Measurements from ENCODE around the gene HACD4. TPM values are rescaled to one million over a fixed set of nuclear protein-coding genes. Genes with fewer than 3 reads are reported as not detected.

HACD4 gene
- total RNA-seq, 4 donors from 2014 or later = 1.2 to 8.3 (median 2.0) TPM

- no peaks in the 10 kb centered on the region for H3K9me3 ChIP-seq
- no peaks in the 10 kb centered on the region for H3K36me3 ChIP-seq
- H3K27ac ChIP-seq = no peak overlapping the region
- no peaks in the 10 kb centered on the region for H3K4me1 ChIP-seq
- H3K27me3 ChIP-seq = no peaks in the 10 kb centered on the region
- no peak for TF ChIP-seq CTCF (IDR thresholded peaks at IDR 0.05)
- no peak for TF ChIP-seq POLR2A (IDR thresholded peaks at IDR 0.05)
- DNase-seq = no peak
- no peak overlapping the region for H3K4me3 ChIP-seq
Observed at GRCh38 chr9:20989923-20990341, 41.5 kb downstream of the HACD4 start.

- Histone ChIP-seq H3K36me3 (no peaks in the 10 kb centered on the region), H3K27me3 (no peaks in the 10 kb centered on the region), H3K4me1 (no peaks in the 10 kb centered on the region), H3K4me3 (no peak overlapping the region), H3K27ac (no peak overlapping the region), H3K9me3 (no peaks in the 10 kb centered on the region)
- no peak for TF ChIP-seq CTCF (IDR thresholded peaks at IDR 0.05)
- no peak for TF ChIP-seq POLR2A (IDR thresholded peaks at IDR 0.05)
- no peak for DNase-seq
Observed at GRCh38 chr9:20988671-20989315, 42.6 kb downstream of the HACD4 start.

GRCh38 chr9:20988061-20988460 is 43.4 kb downstream of the HACD4 start:
- H3K4me1 ChIP-seq = no peaks in the 10 kb centered on the region
- no peak overlapping the region for H3K4me3 ChIP-seq
- DNase-seq = no peak
- no peaks in the 10 kb centered on the region for H3K9me3 ChIP-seq
- no peaks in the 10 kb centered on the region for H3K27me3 ChIP-seq
- H3K27ac ChIP-seq = no peak overlapping the region
- H3K36me3 ChIP-seq = no peaks in the 10 kb centered on the region
- TF ChIP-seq POLR2A (IDR thresholded peaks at IDR 0.05) = no peak

GRCh38 chr9:20987521-20987920 is 43.9 kb downstream of the HACD4 start:
- Histone ChIP-seq H3K9me3 (no peaks in the 10 kb centered on the region), H3K36me3 (no peaks in the 10 kb centered on the region), H3K27ac (no peak overlapping the region), H3K4me3 (no peak overlapping the region), H3K4me1 (no peaks in the 10 kb centered on the region), H3K27me3 (no peaks in the 10 kb centered on the region)
- DNase-seq = no peak
- TF ChIP-seq POLR2A (IDR thresholded peaks at IDR 0.05) (no peak), CTCF (IDR thresholded peaks at IDR 0.05) (no peak)

GRCh38 chr9:20985851-20986600 is 45.4 kb downstream of the HACD4 start:
- no peaks in the 10 kb centered on the region for H3K9me3 ChIP-seq
- no peak overlapping the region for H3K27ac ChIP-seq
- no peaks in the 10 kb centered on the region for H3K27me3 ChIP-seq
- H3K36me3 ChIP-seq = no peaks in the 10 kb centered on the region
- TF ChIP-seq POLR2A (IDR thresholded peaks at IDR 0.05) (no peak), CTCF (IDR thresholded peaks at IDR 0.05) (no peak)
- H3K4me1 ChIP-seq = no peaks in the 10 kb centered on the region
- DNase-seq = no peak
- H3K4me3 ChIP-seq = no peak overlapping the region

GRCh38 chr9:20984506-20984905 is 46.9 kb downstream of the HACD4 start:
- H3K4me1 ChIP-seq = no peaks in the 10 kb centered on the region
- DNase-seq = no peak
- H3K27ac ChIP-seq = no peak overlapping the region
- no peak for TF ChIP-seq CTCF (IDR thresholded peaks at IDR 0.05)
- no peak for TF ChIP-seq POLR2A (IDR thresholded peaks at IDR 0.05)
- no peaks in the 10 kb centered on the region for H3K9me3 ChIP-seq
- H3K4me3 ChIP-seq = no peak overlapping the region
- no peaks in the 10 kb centered on the region for H3K27me3 ChIP-seq
- H3K36me3 ChIP-seq = no peaks in the 10 kb centered on the region

Measured in Peyer's patch (tissue), 4 donors.